ENCODE results near the gene OSTN. TPM values are rescaled to one million over a fixed set of nuclear protein-coding genes. Genes with fewer than 3 reads are reported as not detected.

Gene OSTN
- total RNA-seq, 1 experiment from 2014 or later = not detected

- Histone ChIP-seq H3K4me1 (ENCODE audit: control insufficient read depth, insufficient read depth, low read length) (no peaks in the 10 kb centered on the region), H3K27me3 (ENCODE audit: control insufficient read depth, insufficient read depth, low read length) (no peaks in the 10 kb centered on the region), H3K4me3 (ENCODE audit: low read depth in 2 of 2, low read length in 2 of 2) (no peak overlapping the region), H3K36me3 (ENCODE audit: control insufficient read depth, insufficient read depth, low read length) (no peaks in the 10 kb centered on the region), H3K27ac (ENCODE audit: low read length) (no peak overlapping the region), H3K9me3 (ENCODE audit: control insufficient read depth, insufficient read depth, low read depth, low read length) (no peaks in the 10 kb centered on the region)
- ATAC-seq (no peak), DNase-seq (ENCODE audit: low read depth, low spot score) (no peak)
- in situ Hi-C loops (cut with HindIII; ENCODE audit: low pct_unique_long_range_greater_than_20kb, low sequenced_read_pairs) (no loop called here), intact Hi-C loops (cut with micrococcal nuclease; ENCODE audit: unreplicated experiment) (no loop called here)
- BruUV-seq (replicated peaks) = no TSS peak
- TF ChIP-seq TCF7L2 (IDR thresholded peaks at IDR 0.05; ENCODE audit: low read depth, low read length) (no peak), POLR2AphosphoS5 (IDR thresholded peaks at IDR 0.05; ENCODE audit: low read depth, low read length) (no peak), SIN3A (IDR thresholded peaks at IDR 0.05; ENCODE audit: borderline replicate concordance, insufficient read depth, low read depth, low read length) (no peak), CTCF (IDR thresholded peaks at IDR 0.05) (no peak), REST (IDR thresholded peaks at IDR 0.05; ENCODE audit: insufficient read depth in 1 of 2, low read depth in 2 of 2, low read length in 1 of 2) (no peak)
- CTCF ChIA-PET = no interaction called here
- POLR2A ChIA-PET = no interaction called here
Observed at GRCh38 chr3:191301017-191301416, 102.0 kb downstream of the OSTN start.

GRCh38 chr3:191301782-191302411 lies 102.9 kb downstream of the OSTN start:
- TF ChIP-seq SIN3A (IDR thresholded peaks at IDR 0.05; ENCODE audit: borderline replicate concordance, insufficient read depth, low read depth, low read length) (no peak), TCF7L2 (IDR thresholded peaks at IDR 0.05; ENCODE audit: low read depth, low read length) (no peak), POLR2AphosphoS5 (IDR thresholded peaks at IDR 0.05; ENCODE audit: low read depth, low read length) (no peak), REST (IDR thresholded peaks at IDR 0.05; ENCODE audit: insufficient read depth in 1 of 2, low read depth in 2 of 2, low read length in 1 of 2) (no peak), CTCF (IDR thresholded peaks at IDR 0.05) (no peak)
- no peak for DNase-seq (ENCODE audit: low read depth, low spot score)
- Histone ChIP-seq H3K36me3 (ENCODE audit: control insufficient read depth, insufficient read depth, low read length) (no peaks in the 10 kb centered on the region), H3K4me3 (ENCODE audit: low read depth in 2 of 2, low read length in 2 of 2) (no peak overlapping the region), H3K4me1 (ENCODE audit: control insufficient read depth, insufficient read depth, low read length) (no peaks in the 10 kb centered on the region), H3K9me3 (ENCODE audit: control insufficient read depth, insufficient read depth, low read depth, low read length) (no peaks in the 10 kb centered on the region), H3K27ac (ENCODE audit: low read length) (no peak overlapping the region), H3K27me3 (ENCODE audit: control insufficient read depth, insufficient read depth, low read length) (no peaks in the 10 kb centered on the region)
- in situ Hi-C loops (cut with HindIII; ENCODE audit: low pct_unique_long_range_greater_than_20kb, low sequenced_read_pairs) = no loop called here
- ChIA-PET POLR2A (no interaction called here), CTCF (no interaction called here)
- intact Hi-C loops (cut with micrococcal nuclease; ENCODE audit: unreplicated experiment) = no loop called here
- no TSS peak for BruUV-seq (replicated peaks)
- ATAC-seq = no peak
